NCI-H69 (cell line): ENCODE data around the gene MSI2.
A peak's percentile ranks its signal among the peaks of the same experiment; 100 is the strongest.

Source experiments
- DNase-seq: peaks from one replicate; lab custom pipeline; 2025; lab: John Stamatoyannopoulos, UW

MSI2 gene

DNA sequence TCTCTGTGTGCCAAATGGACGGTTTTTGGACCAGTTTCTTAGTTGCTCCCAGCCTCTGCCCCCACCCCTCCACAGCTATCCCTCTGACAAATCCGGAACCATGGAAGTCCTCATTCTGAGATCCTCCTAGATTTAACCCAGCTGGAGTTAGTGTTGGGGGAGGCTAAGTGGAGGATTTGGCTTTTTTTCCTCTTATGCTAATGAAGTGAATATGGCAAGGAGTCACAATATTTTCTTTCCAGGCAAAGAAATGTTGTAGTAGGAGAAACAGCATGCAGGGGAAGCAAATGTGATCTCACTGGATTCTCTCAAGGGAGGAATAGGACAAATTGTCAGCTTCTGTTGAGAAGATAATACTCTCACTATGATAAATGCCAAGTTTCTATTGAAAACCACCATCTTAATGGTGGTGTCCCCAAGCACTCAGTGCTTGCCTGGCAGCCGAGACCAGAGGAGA, 159.5 kb downstream of the MSI2 start:
- DNase-seq = no peak

DNA sequence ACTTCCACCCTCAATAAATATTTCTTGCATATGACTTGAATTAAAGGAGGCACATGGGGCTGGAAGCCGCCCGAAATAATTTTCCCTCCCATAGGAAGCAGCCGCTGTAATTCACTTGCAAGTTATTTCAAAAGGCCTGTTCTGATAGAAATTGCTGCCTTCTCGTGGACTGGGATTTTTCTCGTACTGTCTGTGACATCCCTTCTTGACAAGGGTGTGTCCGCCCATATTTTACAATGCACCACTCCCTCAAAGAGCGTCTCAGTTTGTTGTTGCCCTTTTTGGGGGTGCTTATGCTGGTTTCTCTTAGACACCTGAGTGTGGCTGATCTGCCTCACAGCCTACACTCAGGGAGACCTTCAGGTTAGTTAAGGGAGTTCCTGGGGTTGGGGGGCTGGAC, 160.0 kb downstream of the MSI2 start:
- DNase-seq = no peak

GRCh38 chr17:57417956-57418355, 161.6 kb downstream of the MSI2 start:
- no peak for DNase-seq

- no peak for DNase-seq
Measured at GRCh38 chr17:57418463-57419246, 162.3 kb downstream of the MSI2 start.

GRCh38 chr17:57419940-57420550, 163.7 kb downstream of the MSI2 start:
- DNase-seq = peak; percentile 99

GRCh38 chr17:57420734-57421717, 164.7 kb downstream of the MSI2 start:
- DNase-seq = peak; percentile 99

DNA sequence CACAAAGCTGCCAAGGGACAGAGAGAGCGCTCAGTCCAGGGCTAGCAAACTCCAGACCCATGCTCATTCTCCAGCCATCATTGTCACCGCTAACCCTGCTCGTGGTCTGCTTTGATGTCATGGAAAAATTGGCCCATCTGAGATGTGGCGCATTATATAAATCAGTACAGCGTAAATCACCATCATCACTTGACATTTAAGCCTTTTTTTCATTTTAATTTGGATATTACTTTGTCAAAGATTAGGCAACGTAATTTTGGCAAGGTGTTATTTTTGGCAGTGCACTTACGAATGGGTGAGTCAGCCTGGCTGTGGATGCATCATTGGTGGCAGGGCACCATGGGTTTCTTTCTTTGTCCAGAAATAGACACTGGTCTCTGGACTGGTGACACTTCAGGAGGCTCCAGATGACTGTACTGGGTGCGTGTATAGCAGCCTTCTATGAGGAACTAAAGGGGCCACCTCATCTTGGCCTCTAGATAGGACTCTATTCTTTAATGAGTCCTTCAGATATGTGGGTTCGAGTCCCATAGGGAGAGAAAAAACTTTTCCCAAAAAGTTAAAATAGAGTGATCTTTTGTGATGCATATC, 166.3 kb downstream of the MSI2 start:
- DNase-seq = no peak

DNA sequence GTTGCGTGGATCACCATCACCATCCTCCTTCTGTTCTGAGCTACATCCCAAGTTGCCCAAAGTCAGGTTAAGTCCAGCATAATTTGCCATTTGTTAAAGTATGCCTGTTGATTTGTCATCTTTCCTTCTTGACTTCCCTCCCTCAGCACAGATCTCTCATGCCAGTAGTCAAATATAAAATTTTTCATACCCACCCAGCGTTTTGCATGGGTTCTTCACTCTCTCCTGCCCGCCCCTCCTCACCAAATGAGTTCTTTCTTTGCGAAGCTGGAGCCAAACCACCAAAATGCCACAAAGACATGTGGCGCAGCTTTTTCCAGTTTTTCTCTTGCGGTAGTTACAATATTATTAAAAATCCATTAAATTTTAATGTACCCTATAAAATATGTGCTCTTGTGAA, 167.2 kb downstream of the MSI2 start:
- no peak for DNase-seq

DNA sequence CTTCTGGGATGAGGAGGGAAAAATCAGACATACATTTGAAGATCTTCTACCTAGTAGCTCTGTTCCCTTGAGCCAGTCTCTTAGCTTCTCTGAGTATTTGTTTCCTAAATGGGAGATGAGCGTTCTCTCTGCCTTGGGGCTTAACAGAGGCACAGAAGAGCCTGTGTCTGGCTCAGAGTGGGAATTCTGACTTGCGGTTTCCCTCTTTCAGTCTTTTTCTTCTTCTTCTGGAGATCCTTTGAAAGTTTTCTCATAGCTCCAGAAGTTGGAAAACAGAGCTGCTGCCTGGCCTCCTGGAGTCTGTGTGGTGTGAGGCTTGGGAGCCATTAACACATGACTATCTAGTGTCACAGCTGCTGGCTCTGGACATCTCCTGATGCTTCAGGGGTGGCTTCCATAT, 167.9 kb downstream of the MSI2 start:
- DNase-seq = no peak

GRCh38 chr17:57424777-57425188, 168.5 kb downstream of the MSI2 start:
- peak; percentile 95 for DNase-seq

- DNase-seq = peak; percentile 97
Measured at GRCh38 chr17:57425431-57425830, 169.1 kb downstream of the MSI2 start.

GRCh38 chr17:57425903-57426880, 169.9 kb downstream of the MSI2 start:
- DNase-seq = peak; percentile 67

DNA sequence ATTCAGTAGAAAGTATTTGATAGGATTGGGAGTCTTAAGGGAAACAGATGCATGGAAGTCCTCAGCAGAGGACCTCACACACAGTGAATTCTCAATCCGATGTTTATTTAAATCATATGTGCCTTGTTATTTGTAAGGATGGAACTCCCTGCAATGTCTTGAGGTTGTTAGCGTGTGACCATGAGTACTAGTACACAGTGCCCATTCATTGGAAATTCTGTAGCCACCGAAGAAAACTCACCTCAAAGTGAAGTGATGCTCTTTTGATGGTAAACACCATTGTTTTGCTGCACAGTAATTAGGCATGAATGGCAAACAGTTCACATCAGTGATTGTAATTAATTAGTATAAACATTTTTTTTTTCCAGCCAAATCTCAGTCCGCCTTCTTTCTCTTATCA, 173.6 kb downstream of the MSI2 start:
- no peak for DNase-seq

- peak; percentile 36 for DNase-seq
Measured at GRCh38 chr17:57431415-57431814, 175.1 kb downstream of the MSI2 start.

DNA sequence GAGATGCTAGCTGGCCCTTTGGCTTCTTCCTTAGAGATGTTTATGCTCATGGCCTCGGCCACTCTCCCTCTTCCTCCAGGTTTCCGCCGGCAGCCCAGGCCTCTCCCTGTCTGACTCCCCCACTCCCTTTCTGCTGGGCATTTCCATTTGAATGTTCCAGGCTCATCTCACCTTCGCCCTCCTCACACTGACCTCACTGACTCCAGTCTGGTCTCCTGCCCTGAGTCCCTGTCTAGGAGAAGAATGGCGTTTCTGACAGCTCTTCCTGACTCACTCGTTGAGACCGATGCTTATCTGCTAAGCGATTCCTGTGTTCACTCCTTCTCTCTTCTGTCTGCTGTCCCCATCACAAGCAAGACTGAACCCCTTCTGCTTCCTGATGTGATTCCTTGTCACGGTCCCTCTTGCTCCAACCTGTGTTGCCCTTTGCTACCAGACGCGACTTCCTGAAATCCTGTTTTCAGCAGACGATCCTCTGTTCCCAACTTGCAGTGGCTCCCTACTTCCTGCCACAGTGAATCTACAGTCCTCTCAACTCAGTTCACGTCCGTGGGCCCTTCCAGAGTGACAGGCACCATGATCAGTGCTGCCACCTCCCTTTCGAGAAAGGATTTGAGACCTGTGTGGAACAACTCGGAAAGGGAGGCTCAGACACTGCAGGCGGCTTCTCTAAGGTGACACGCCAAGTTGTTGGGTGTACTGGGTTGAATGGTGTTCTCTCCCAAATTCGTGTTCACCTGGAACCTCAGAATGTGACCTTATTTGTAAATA, 176.4 kb downstream of the MSI2 start:
- DNase-seq = no peak

- no peak for DNase-seq
Measured at GRCh38 chr17:57433452-57433851, 177.1 kb downstream of the MSI2 start.

DNA sequence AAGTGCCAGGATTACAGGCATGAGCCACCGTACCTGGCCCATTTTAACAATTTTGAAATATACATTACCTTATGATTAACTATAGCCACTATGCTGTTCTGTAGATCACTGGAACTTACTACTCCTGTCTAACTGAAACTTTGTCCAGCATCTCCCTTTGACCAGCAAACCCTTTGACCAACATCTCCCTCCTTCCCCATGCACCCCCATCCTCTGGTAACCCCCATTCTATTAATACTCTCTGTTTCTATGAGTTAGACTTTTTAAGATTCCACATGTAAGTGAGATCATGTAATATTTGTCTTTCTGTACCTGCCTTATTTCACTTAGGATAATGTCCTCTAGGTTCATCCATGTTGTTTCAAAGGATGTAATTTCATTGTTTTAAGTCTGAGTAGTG, 178.0 kb downstream of the MSI2 start:
- no peak for DNase-seq

DNA sequence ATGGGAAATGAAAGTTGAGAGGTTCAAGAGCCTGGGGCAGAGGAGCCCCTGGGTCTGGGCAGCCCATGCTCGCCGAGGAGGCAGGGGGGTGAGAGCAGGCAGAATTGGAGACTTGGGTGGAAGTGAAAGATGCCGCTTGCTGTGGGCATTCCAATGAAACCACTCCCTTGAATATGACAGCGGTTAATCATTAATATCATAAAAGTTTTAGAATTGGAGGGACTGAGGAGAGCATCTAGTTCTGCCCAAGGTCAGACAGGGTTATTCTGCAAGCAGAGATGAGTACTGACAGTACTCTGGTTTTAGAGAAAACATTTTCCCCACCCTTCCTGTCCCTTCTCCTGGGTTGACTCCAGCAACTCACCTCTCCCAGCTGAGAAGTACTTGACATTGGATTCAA, 180.2 kb downstream of the MSI2 start:
- DNase-seq = no peak

- no peak for DNase-seq
Measured at GRCh38 chr17:57438066-57438731, 181.9 kb downstream of the MSI2 start.
